Tibial artery (tissue), 4 donors: Measurements from ENCODE around the gene SPRYD7.

Source experiments
- DNase-seq, 2 donors: peaks; one replicate each; pipeline ENCODE4 v3.0.0-alpha.2; 2019
- H3K27ac ChIP-seq, 2 donors: fragments of 200-600 bp; sonication (generic) in 1 of 2; 1 replicate in 1 of 2; 2 replicates in 1 of 2; pipeline ENCODE4 v1.5.1; 2018 to 2019; ENCODE audit warnings: mild to moderate bottlenecking in 1 of 2
- H3K27me3 ChIP-seq, 2 donors: fragments of 200-600 bp; sonication (generic) in 1 of 2; one replicate each; pipeline versions ENCODE4 v1.5.1 to v1.6.0; 2016 to 2019
- H3K36me3 ChIP-seq, 3 donors: fragments of 200-600 bp; sonication (generic) in 2 of 3; one replicate each; pipeline ENCODE4 v1.5.1; 2016 to 2019; ENCODE audit warnings: mild to moderate bottlenecking in 2 of 3
- H3K4me1 ChIP-seq, 4 donors: fragments of 200-600 bp; sonication (generic) in 2 of 4; 1 replicate in 3 of 4; 2 replicates in 1 of 4; pipeline ENCODE4 v1.5.1; 2016 to 2019
- H3K4me3 ChIP-seq, 2 donors: fragments of 200-600 bp; sonication (generic) in 1 of 2; 1 replicate in 1 of 2; 2 replicates in 1 of 2; pipeline ENCODE4 v1.5.1; 2018 to 2019; ENCODE audit warnings: mild to moderate bottlenecking in 2 of 2
- H3K9me3 ChIP-seq, 3 donors: fragments of 200-600 bp; sonication (generic) in 1 of 3; one replicate each; pipeline ENCODE4 v1.5.1; 2016 to 2019
- CTCF ChIP-seq, 2 experiments: fragments of 200-600 bp in 1 of 2; fragments of 450-650 bp in 1 of 2; IDR thresholded peaks; one replicate each; pipeline ENCODE4 v1.5.1; 2017 to 2019; ENCODE audit warnings: antibody characterized with exemption in 2 of 2, mild to moderate bottlenecking in 1 of 2, moderate library complexity in 1 of 2
- intact Hi-C: fragments of 100-400 bp; cut with DNase I; formaldehyde crosslinking; loops from one replicate; pipeline ENCODE4 v1.15.0; 2023; ENCODE audit warnings: low total_unique reads

Gene SPRYD7

GRCh38 chr13:49869519-49869918 lies 66.6 kb downstream of the SPRYD7 start:
- no peaks in the 10 kb centered on the region for H3K27me3 ChIP-seq
- TF ChIP-seq CTCF (IDR thresholded peaks at IDR 0.05), result no peak
- H3K27ac ChIP-seq, result no peak overlapping the region
- no peak for DNase-seq
- H3K4me3 ChIP-seq, result no peak overlapping the region
- no peaks in the 10 kb centered on the region for H3K4me1 ChIP-seq
- intact Hi-C loops, result no loop called here
- no peaks in the 10 kb centered on the region for H3K36me3 ChIP-seq
- H3K9me3 ChIP-seq, result peaks cover 0 to under 1% (median 0%) of the 10 kb centered on the region in 3 donors

DNA sequence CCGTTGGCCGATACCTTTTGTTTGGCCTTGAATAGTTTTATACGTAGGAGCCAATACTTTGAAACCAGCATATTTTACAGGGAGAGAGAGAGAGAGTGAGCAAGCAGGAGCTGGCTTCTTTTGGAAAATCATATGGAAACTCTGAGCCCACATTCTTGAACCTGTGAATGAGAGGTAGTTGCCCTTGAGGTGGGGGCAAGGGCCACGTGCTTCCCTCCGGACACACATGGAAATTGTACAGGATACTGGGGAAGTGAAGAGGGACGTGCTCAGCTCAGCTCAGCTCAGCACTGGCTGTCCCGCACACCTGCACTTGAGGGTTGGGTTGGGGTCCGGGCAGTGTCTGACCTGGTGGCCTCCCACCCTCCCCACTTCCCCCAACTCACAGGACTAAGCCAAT lies 68.3 kb downstream of the SPRYD7 start:
- H3K4me3 ChIP-seq, result no peak overlapping the region
- TF ChIP-seq CTCF (IDR thresholded peaks at IDR 0.05), result no peak
- no peaks in the 10 kb centered on the region for H3K36me3 ChIP-seq
- no peak overlapping the region for H3K27ac ChIP-seq
- H3K4me1 ChIP-seq, result no peaks in the 10 kb centered on the region
- DNase-seq, result no peak
- intact Hi-C loops, result no loop called here
- H3K9me3 ChIP-seq, result no peaks in the 10 kb centered on the region
- no peaks in the 10 kb centered on the region for H3K27me3 ChIP-seq

DNA sequence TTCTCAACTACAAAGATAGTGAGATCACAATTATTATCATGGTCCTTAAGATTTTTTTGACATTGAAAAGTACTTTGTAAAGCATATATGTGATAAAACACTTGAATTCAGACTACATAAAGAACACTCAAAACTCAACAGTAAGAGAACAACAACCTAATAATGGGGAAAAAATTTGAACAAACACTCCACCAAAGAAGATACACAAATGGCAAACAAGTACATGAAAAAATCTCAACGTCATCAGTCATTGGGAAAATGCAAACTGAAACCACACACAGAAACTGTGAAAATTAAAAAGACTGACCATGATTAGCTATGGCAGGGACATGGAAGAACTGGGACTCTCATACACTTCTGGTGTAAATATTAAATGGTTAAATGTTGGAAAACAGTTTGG lies 70.9 kb downstream of the SPRYD7 start:
- DNase-seq, result no peak
- Histone ChIP-seq H3K9me3 (no peaks in the 10 kb centered on the region), H3K36me3 (no peaks in the 10 kb centered on the region), H3K27ac (no peak overlapping the region), H3K27me3 (no peaks in the 10 kb centered on the region), H3K4me3 (no peak overlapping the region), H3K4me1 (no peaks in the 10 kb centered on the region)
- TF ChIP-seq CTCF (IDR thresholded peaks at IDR 0.05), result no peak
- intact Hi-C loops, result no loop called here

DNA sequence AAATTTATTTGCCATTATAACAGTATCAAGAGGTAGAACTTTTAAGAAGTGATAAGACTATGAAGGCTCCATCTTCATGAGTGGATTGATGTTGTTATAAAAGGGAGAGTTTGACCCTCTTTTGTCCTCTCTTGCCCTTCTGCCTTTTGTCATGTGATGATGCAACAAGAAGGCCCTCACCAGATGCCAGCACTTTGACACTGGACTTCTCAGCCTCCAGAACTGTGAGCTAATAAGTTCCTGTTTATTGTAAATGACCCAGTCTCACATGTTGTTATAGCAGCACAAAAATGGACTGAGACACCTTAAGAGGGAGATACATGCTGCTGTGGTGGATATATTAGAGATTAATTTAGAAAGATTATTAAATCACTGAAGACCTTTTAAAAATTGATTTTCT lies 71.6 kb downstream of the SPRYD7 start:
- no peaks in the 10 kb centered on the region for H3K9me3 ChIP-seq
- intact Hi-C loops, result no loop called here
- H3K4me3 ChIP-seq, result no peak overlapping the region
- no peaks in the 10 kb centered on the region for H3K27me3 ChIP-seq
- no peak for DNase-seq
- no peak for TF ChIP-seq CTCF (IDR thresholded peaks at IDR 0.05)
- no peak overlapping the region for H3K27ac ChIP-seq
- no peaks in the 10 kb centered on the region for H3K36me3 ChIP-seq
- no peaks in the 10 kb centered on the region for H3K4me1 ChIP-seq
